Progenitor cell of endocrine pancreas (in vitro differentiated cells): ENCODE measurements around the gene KRTAP10-10. TPM values are rescaled to one million over a fixed set of nuclear protein-coding genes. Genes with fewer than 3 reads are reported as not detected.

ENCODE experiments used
- DNase-seq: peaks from one replicate; pipeline ENCODE4 v3.0.0; 2021; ENCODE audit warnings: low spot score; ENCODE audit not compliant: unreplicated experiment
- H3K27ac Mint-ChIP-seq: 2 replicates; pipeline ENCODE4 v1.8.0; 2021; ENCODE audit warnings: mild to moderate bottlenecking, moderate library complexity, mixed read lengths
- H3K27me3 Mint-ChIP-seq: 2 replicates; pipeline ENCODE4 v1.8.0; 2021; ENCODE audit warnings: mixed read lengths
- H3K36me3 Mint-ChIP-seq: 2 replicates; pipeline ENCODE4 v1.8.0; 2022; ENCODE audit warnings: mixed read lengths; ENCODE audit not compliant: insufficient read depth
- H3K4me1 Mint-ChIP-seq: 2 replicates; pipeline ENCODE4 v1.8.0; 2021; ENCODE audit warnings: low read depth, mixed read lengths
- H3K4me3 Mint-ChIP-seq: 2 replicates; pipeline ENCODE4 v1.8.0; 2021; ENCODE audit warnings: low read depth, mild to moderate bottlenecking, moderate library complexity, mixed read lengths
- H3K9me3 Mint-ChIP-seq: 2 replicates; pipeline ENCODE4 v1.8.0; 2021; ENCODE audit warnings: low read depth, mixed read lengths
- CTCF ChIP-seq: fragments of 200-600 bp; sonication (generic); IDR thresholded peaks from one replicate; pipeline ENCODE4 v1.5.0; 2021; ENCODE audit warnings: antibody characterized with exemption, mild to moderate bottlenecking; ENCODE audit not compliant: unreplicated experiment
- total RNA-seq: library from RNA; stranded (reverse); gene quantifications from 2 replicates; pipeline ENCODE4 v1.2.1, GENCODE V29; 2021

The KRTAP10-10 gene
- total RNA-seq, 1 donor from 2014 or later, result not detected

GRCh38 chr21:44677881-44678280 is 40.7 kb downstream of the KRTAP10-10 start:
- no peak for DNase-seq
- Mint-ChIP-seq H3K36me3 (peaks cover under 1% of the 10 kb centered on the region), H3K27ac (no peak overlapping the region), H3K4me3 (no peak overlapping the region), H3K4me1 (no peaks in the 10 kb centered on the region), H3K9me3 (peaks cover 10% of the 10 kb centered on the region), H3K27me3 (peaks cover 37% of the 10 kb centered on the region)
- no peak for TF ChIP-seq CTCF

GRCh38 chr21:44681152-44681551 is 44.0 kb downstream of the KRTAP10-10 start:
- H3K27me3 Mint-ChIP-seq, result peaks cover 52% of the 10 kb centered on the region
- H3K4me1 Mint-ChIP-seq, result peaks cover 2% of the 10 kb centered on the region
- no peak for DNase-seq
- H3K4me3 Mint-ChIP-seq, result no peak overlapping the region
- no peak overlapping the region for H3K27ac Mint-ChIP-seq
- TF ChIP-seq CTCF, result no peak
- H3K36me3 Mint-ChIP-seq, result no peaks in the 10 kb centered on the region
- no peaks in the 10 kb centered on the region for H3K9me3 Mint-ChIP-seq

GRCh38 chr21:44681861-44682579 is 44.9 kb downstream of the KRTAP10-10 start, which contains the start of gene KRTAP12-1:
Gene KRTAP12-1 (minus strand): TSS chr21:44682163. CDS start chr21:44682123, 40 bp downstream.
- no peak for DNase-seq
- no peak within 1 kb of the TSS for H3K4me3 Mint-ChIP-seq
- H3K27me3 Mint-ChIP-seq, result peaks cover 53% of the 10 kb centered on the region
- peaks cover 8% of the 10 kb centered on the region for H3K4me1 Mint-ChIP-seq
- no peak for TF ChIP-seq CTCF
- no peaks in the 10 kb centered on the region for H3K36me3 Mint-ChIP-seq
- no peak within 1 kb of the TSS for H3K27ac Mint-ChIP-seq
- H3K9me3 Mint-ChIP-seq, result no peaks in the 10 kb centered on the region

- Mint-ChIP-seq H3K4me3 (no peak overlapping the region), H3K9me3 (no peaks in the 10 kb centered on the region), H3K36me3 (no peaks in the 10 kb centered on the region), H3K4me1 (peaks cover 15% of the 10 kb centered on the region), H3K27ac (no peak overlapping the region), H3K27me3 (peaks cover 58% of the 10 kb centered on the region)
- no peak for DNase-seq
- no peak for TF ChIP-seq CTCF
Measured at GRCh38 chr21:44682580-44683151, 45.5 kb downstream of the KRTAP10-10 start.

- DNase-seq, result no peak
- H3K27ac Mint-ChIP-seq, result no peak overlapping the region
- H3K36me3 Mint-ChIP-seq, result no peaks in the 10 kb centered on the region
- no peak for TF ChIP-seq CTCF
- H3K4me3 Mint-ChIP-seq, result no peak overlapping the region
- peaks cover 17% of the 10 kb centered on the region for H3K4me1 Mint-ChIP-seq
- H3K9me3 Mint-ChIP-seq, result no peaks in the 10 kb centered on the region
- H3K27me3 Mint-ChIP-seq, result peaks cover 64% of the 10 kb centered on the region
Measured at GRCh38 chr21:44684077-44684476, 46.9 kb downstream of the KRTAP10-10 start.
